Right cardiac atrium (tissue), 5 donors: ENCODE data around the gene DIP2C. TPM values are rescaled to one million over a fixed set of nuclear protein-coding genes. Genes with fewer than 3 reads are reported as not detected.
"Not testable (repeated sequence)": the region's sequence is repeated elsewhere in the genome, so short reads cannot be mapped to it uniquely, and the experiment has no call there.

ENCODE experiments used
- ATAC-seq, 2 donors: fragments of 200-7000 bp; cut with Tn5 transposase; one replicate each; pipeline versions ENCODE4 v1.8.0 to v1.9.1; 2020; ENCODE audit warnings: moderate library complexity in 2 of 2, mild to moderate bottlenecking in 1 of 2
- DNase-seq, 3 donors: peaks; one replicate each; pipeline ENCODE4 v3.0.0-alpha.2; 2020
- H3K27ac ChIP-seq: one replicate; pipeline ENCODE4 v1.5.1; 2013; ENCODE audit warnings: mild to moderate bottlenecking, low read length, control low read depth, moderate library complexity
- H3K27me3 ChIP-seq: one replicate; pipeline ENCODE4 v1.6.1; 2013; ENCODE audit not compliant: control insufficient read depth, insufficient read depth
- H3K4me1 ChIP-seq: one replicate; pipeline ENCODE4 v1.6.1; 2013; ENCODE audit warnings: low read length; ENCODE audit not compliant: control insufficient read depth, insufficient read depth
- H3K4me3 ChIP-seq: one replicate; pipeline ENCODE4 v1.5.1; 2013; ENCODE audit warnings: low read length, control low read depth
- H3K9me3 ChIP-seq: one replicate; pipeline ENCODE4 v1.6.1; 2013; ENCODE audit warnings: low read length; ENCODE audit not compliant: control insufficient read depth
- WGBS: extraction: QIAGEN DNeasy Blood & Tissue Kit; methylation state at CpG from one replicate; pipeline ENCODE4 v1.1.7; 2013; 5-methylcytosine and 5-hydroxymethylcytosine counted together
- intact Hi-C, 4 donors: fragments of 100-400 bp; cut with DNase I; formaldehyde crosslinking; loops; one replicate each; pipeline versions ENCODE4 v1.11.0 to v1.14.0; 2022 to 2023
- polyA plus RNA-seq: library from polyadenylated mRNA; stranded (reverse); fragments of 200-250 nt; gene quantifications from one replicate; pipeline ENCODE4 v1.2.3, GENCODE V29; 2013
- total RNA-seq, 4 donors: library from RNA; stranded (reverse); fragmentation: NEBNext Ultra II Directional; extraction: Animal tissue kit (Norgen Biotek cat#: 25700); gene quantifications; one replicate each; pipeline ENCODE4 v1.2.1, GENCODE V29; 2021
- donor health status: healthy with polysubstance abuse.
- donor health status: DM: no; HTN: yes; CAD: no.
- donor health status: DM: no; HTN: no; CAD: no.
- donor health status: DM: no; HTN: yes; CAD: no; lungs with severe emphysema.
- donor health status: DM: yes; HTN: yes; CAD: no.

The DIP2C gene
- total and polyA plus RNA-seq, 5 donors, result 7.9 to 31.5 (median 25.5) TPM

DNA sequence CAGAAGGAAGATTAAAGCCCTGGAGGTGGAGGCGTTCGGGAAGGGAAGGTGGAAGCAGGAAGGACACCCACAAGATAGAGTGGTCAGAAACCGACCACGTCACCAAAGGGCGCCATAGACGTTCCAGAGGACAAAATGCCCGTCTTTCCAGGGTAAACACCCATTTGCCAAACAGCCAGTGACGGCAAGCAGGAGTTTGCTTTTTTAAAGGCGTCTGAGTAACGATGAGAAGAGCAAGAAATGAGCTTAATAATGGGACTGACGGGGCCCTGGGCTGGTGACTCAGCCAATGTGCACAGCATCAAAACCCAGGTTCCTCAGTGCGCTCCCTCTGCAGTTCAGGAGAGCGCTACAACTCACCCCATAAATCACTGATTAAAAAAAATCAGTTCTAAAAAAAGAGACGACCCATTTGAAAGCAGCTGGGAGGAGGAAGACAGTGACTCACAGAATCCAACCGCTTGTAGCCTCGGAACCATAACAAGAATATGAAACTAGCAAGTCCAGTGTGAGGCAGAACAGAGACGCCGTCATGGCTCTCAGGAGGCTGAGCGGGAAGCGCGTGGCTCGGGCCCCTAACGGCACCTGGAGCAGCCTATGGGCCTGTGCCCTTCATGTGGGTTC is 5.9 kb downstream of the DIP2C start:
- Histone ChIP-seq H3K4me1 (peaks cover 18% of the 10 kb centered on the region), H3K27ac (no peak overlapping the region), H3K4me3 (no peak overlapping the region), H3K27me3 (no peaks in the 10 kb centered on the region), H3K9me3 (no peaks in the 10 kb centered on the region)
- intact Hi-C loops, result loop anchor here in 2 of 4 donors (10.0 kb wide), 2 partner anchors 169 to 251 kb away; partner anchors contain the start of gene LARP4B (in 1 of the 2)
- WGBS, result 83% methylated on average over 23 of the region's 23 CpGs
- DNase-seq, result no peak
- ATAC-seq, result no peak

DNA sequence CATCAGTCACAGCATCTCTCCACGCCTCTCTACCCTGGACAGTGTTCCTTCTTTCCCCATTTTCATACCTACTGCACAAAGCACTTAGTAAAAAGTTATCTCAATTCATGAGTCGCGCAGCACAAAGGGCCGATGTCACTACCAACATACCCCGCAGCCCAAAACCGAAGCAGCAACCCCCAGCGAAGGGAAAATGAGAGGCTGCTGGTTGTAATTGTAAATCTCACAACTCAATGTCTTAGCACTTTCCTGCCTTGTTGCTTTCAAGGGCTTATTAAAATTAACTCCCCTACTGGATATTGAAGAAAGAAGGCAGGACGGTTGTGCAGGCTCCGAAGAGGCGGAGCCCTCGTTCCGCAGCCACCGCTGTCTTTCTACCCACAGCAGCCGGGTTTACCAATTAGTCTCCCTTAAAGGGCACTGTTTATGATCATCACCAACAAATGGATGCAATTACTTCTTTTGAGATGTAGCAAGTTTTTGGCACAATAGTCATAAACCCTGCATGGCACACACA is 6.5 kb downstream of the DIP2C start:
- DNase-seq (no peak), ATAC-seq (no peak)
- Histone ChIP-seq H3K4me1 (peaks cover 16% of the 10 kb centered on the region), H3K9me3 (no peaks in the 10 kb centered on the region), H3K27me3 (no peaks in the 10 kb centered on the region), H3K4me3 (no peak overlapping the region), H3K27ac (no peak overlapping the region)
- intact Hi-C loops, result loop anchor here in 2 of 4 donors (10.0 kb wide), 2 partner anchors 168 to 252 kb away; partner anchors contain the start of gene LARP4B (in 1 of the 2)
- 89% methylated on average over 14 of the region's 14 CpGs for WGBS

- H3K4me1 ChIP-seq, result peaks cover 14% of the 10 kb centered on the region
- H3K27me3 ChIP-seq, result no peaks in the 10 kb centered on the region
- H3K4me3 ChIP-seq, result no peak overlapping the region
Measured at GRCh38 chr10:681670-682318, 7.7 kb downstream of the DIP2C start.

DNA sequence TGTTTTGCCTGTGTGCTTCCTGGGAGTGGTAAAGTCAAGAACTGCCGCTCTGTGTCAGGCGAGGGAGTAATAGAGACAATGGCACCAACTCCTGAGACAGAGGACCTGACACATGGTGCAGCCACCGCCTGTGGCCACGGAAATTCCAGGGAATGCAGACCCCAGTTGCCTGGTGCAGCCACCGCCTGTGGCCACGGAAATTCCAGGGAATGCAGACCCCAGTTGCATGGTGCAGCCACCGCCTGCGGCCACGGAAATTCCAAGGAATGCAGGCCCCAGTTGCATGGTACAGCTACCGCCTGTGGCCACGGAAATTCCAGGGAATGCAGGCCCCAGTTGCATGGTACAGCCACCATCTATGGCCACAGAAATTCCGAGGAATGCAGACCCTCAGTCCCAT is 8.7 kb downstream of the DIP2C start:
- no peak overlapping the region for H3K4me3 ChIP-seq
- intact Hi-C loops, result loop anchor here in 2 of 4 donors (10.0 kb wide), 2 partner anchors 166 to 254 kb away; partner anchors contain the start of gene LARP4B (in 1 of the 2)
- H3K9me3 ChIP-seq, result no peaks in the 10 kb centered on the region
- no peak for ATAC-seq
- H3K27ac ChIP-seq, result no peak overlapping the region
- no peaks in the 10 kb centered on the region for H3K27me3 ChIP-seq
- 94% methylated on average over 12 of the region's 12 CpGs for WGBS
- peaks cover 14% of the 10 kb centered on the region for H3K4me1 ChIP-seq
- DNase-seq, result no peak

More at GRCh38 chr10:681670-682318, 7.7 kb downstream of the DIP2C start:
- Histone ChIP-seq H3K9me3 (no peaks in the 10 kb centered on the region), H3K27ac (no peak overlapping the region)
- WGBS, result 93% methylated on average over 9 of the region's 9 CpGs
- ATAC-seq (no peak), DNase-seq (peak in 1 of 3 donors; percentile 25)
- intact Hi-C loops, result loop anchor here in 2 of 4 donors (10.0 kb wide), 2 partner anchors 167 to 253 kb away; partner anchors contain the start of gene LARP4B (in 1 of the 2)

DNA sequence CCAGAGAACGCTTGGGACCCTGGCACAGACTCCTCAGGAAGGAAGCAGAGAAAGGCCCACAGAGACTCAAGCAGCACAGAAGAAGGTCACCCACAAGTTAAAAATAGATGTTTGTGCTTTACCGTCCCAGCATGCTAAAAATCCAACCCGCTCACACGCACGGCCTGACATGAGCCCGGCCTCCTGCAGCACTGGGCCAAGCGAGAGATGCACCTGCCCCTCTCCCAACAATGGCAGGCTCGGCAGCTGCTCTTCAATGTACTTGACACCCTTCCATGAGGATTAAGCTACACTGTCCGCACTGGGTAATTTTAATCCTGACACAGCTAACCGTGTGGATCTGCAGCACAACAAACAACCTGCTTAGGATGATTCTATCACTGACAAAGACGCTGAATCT is 9.3 kb downstream of the DIP2C start:
- Histone ChIP-seq H3K27me3 (no peaks in the 10 kb centered on the region), H3K4me3 (no peak overlapping the region), H3K4me1 (peaks cover 14% of the 10 kb centered on the region), H3K27ac (peak overlapping the region; percentile 35), H3K9me3 (no peaks in the 10 kb centered on the region)
- intact Hi-C loops, result loop anchor here in 2 of 4 donors (10.0 kb wide), 2 partner anchors 165 to 255 kb away; partner anchors contain the start of gene LARP4B (in 1 of the 2)
- 45% methylated on average over 11 of the region's 11 CpGs for WGBS
- ATAC-seq, result peak; percentile 48 to 71
- DNase-seq, result no peak

DNA sequence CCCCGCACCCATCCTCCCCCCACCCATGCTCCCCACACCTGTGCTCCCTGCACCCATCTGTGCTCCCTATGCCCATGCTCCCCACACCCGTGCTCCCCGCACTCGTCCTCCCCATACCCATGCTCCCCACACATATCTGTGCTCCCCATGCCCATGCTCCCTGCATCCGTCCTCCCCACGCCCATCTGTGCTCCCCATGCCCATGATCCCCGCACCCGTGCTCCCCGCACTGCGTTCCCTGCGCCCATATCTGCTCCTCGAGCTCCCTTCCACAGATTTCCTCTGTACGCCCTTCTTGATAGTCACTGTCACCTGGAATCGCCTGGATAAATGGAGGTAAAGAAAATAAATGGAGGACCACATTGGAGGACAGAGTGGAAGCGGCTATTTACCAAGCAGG is 9.9 kb downstream of the DIP2C start:
- H3K27ac ChIP-seq, result no peak overlapping the region
- ATAC-seq, result peak in 1 of 2 donors; percentile 35

DNA sequence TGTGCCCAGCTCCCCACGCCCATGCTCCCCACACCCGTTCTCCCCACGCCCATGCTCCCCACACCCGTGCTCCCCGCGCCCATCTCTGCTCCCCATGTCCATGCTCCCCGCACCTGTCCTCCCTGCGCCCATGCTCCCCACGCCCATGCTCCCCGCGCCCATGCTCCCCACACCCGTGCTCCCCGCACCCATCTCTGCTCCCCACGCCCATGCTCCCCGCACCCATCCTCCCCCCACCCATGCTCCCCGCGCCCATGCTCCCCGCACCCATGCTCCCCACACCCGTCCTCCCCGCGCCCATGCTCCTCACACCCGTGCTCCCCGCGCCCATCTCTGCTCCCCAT is 10.8 kb downstream of the DIP2C start:
- H3K4me3 ChIP-seq, intact Hi-C loops, H3K27ac ChIP-seq, H3K9me3 ChIP-seq, H3K27me3 ChIP-seq, ATAC-seq: not testable (repeated sequence)
- H3K4me1 ChIP-seq, result peaks cover 14% of the 10 kb centered on the region
- WGBS, result 84% methylated on average over 10 of the region's 24 CpGs
- peak in 1 of 3 donors; percentile 15 for DNase-seq

More for the DNA sequence above, 9.9 kb downstream of the DIP2C start:
- no peak for DNase-seq
- peaks cover 14% of the 10 kb centered on the region for H3K4me1 ChIP-seq
- WGBS, result 97% methylated on average over 15 of the region's 15 CpGs
- H3K27me3 ChIP-seq, result no peaks in the 10 kb centered on the region
- no peaks in the 10 kb centered on the region for H3K9me3 ChIP-seq
- intact Hi-C loops, result no loop called here
- no peak overlapping the region for H3K4me3 ChIP-seq

GRCh38 chr10:677750-678661 is 11.5 kb downstream of the DIP2C start:
- 86% methylated on average over 22 of the region's 22 CpGs for WGBS
- peak in 1 of 3 donors; percentile 50 for DNase-seq
- Histone ChIP-seq H3K4me1 (peaks cover 14% of the 10 kb centered on the region), H3K9me3 (no peaks in the 10 kb centered on the region), H3K4me3 (no peak overlapping the region), H3K27me3 (no peaks in the 10 kb centered on the region), H3K27ac (no peak overlapping the region)
- intact Hi-C loops, result no loop called here
- ATAC-seq, result peak; percentile 35 to 38

GRCh38 chr10:677038-677437 is 12.4 kb downstream of the DIP2C start:
- 98% methylated on average over 1 of the region's 1 CpG for WGBS
- intact Hi-C loops, result no loop called here
- DNase-seq, result no peak
- Histone ChIP-seq H3K27ac (no peak overlapping the region), H3K27me3 (no peaks in the 10 kb centered on the region), H3K9me3 (no peaks in the 10 kb centered on the region), H3K4me1 (peaks cover 14% of the 10 kb centered on the region), H3K4me3 (no peak overlapping the region)
- ATAC-seq, result no peak

- WGBS, result 94% methylated on average over 3 of the region's 3 CpGs
- no peak for ATAC-seq
- intact Hi-C loops, result no loop called here
Measured at GRCh38 chr10:676178-676577, 13.3 kb downstream of the DIP2C start.

More at GRCh38 chr10:676178-676577, 13.3 kb downstream of the DIP2C start:
- H3K27ac ChIP-seq, result no peak overlapping the region
- no peaks in the 10 kb centered on the region for H3K27me3 ChIP-seq
- no peaks in the 10 kb centered on the region for H3K9me3 ChIP-seq
- H3K4me3 ChIP-seq, result no peak overlapping the region
- H3K4me1 ChIP-seq, result peaks cover 9% of the 10 kb centered on the region
- DNase-seq, result no peak
